ENCODE results near the gene KRI1.

Gene KRI1

GRCh38 chr19:10587022-10587838 lies 21.4 kb upstream of the KRI1 start, which contains the start of gene AP1M2:
AP1M2 (minus strand) TSS chr19:10587312; CDS start chr19:10587231, 81 bp downstream.
- no peak within 1 kb of the TSS for H3K4me3 ChIP-seq (replicated peaks in 1 of 2; ENCODE audit: low read depth in 2 of 2, low read length in 2 of 2)
- no peak for TF ChIP-seq CTCF (IDR thresholded peaks at IDR 0.05; ENCODE audit: low read depth, low read length)
- no peak for DNase-seq (ENCODE audit: low read depth in 2 of 2)

GRCh38 chr19:10586396-10586795 lies 20.6 kb upstream of the KRI1 start:
- H3K4me3 ChIP-seq (replicated peaks in 1 of 2; ENCODE audit: low read depth in 2 of 2, low read length in 2 of 2), result no peak overlapping the region
- TF ChIP-seq CTCF (IDR thresholded peaks at IDR 0.05; ENCODE audit: low read depth, low read length), result no peak

GRCh38 chr19:10583036-10583776 lies 17.4 kb upstream of the KRI1 start:
- H3K4me3 ChIP-seq (replicated peaks in 1 of 2; ENCODE audit: low read depth in 2 of 2, low read length in 2 of 2), result no peak overlapping the region
- no peak for DNase-seq (ENCODE audit: low read depth in 2 of 2)
- no peak for TF ChIP-seq CTCF (IDR thresholded peaks at IDR 0.05; ENCODE audit: low read depth, low read length)

More at GRCh38 chr19:10586396-10586795, 20.6 kb upstream of the KRI1 start:
- no peak for DNase-seq (ENCODE audit: low read depth in 2 of 2)

- H3K4me3 ChIP-seq (replicated peaks in 1 of 2; ENCODE audit: low read depth in 2 of 2, low read length in 2 of 2), result no peak overlapping the region
- DNase-seq (ENCODE audit: low read depth in 2 of 2), result no peak
- no peak for TF ChIP-seq CTCF (IDR thresholded peaks at IDR 0.05; ENCODE audit: low read depth, low read length)
Observed at GRCh38 chr19:10582091-10582490, 16.3 kb upstream of the KRI1 start.

GRCh38 chr19:10580979-10581631 lies 15.3 kb upstream of the KRI1 start:
- TF ChIP-seq CTCF (IDR thresholded peaks at IDR 0.05; ENCODE audit: low read depth, low read length), result peak; percentile 99
- no peak overlapping the region for H3K4me3 ChIP-seq (replicated peaks in 1 of 2; ENCODE audit: low read depth in 2 of 2, low read length in 2 of 2)

GRCh38 chr19:10577951-10578350 lies 12.1 kb upstream of the KRI1 start:
- DNase-seq (ENCODE audit: low read depth in 2 of 2), result no peak
- no peak for TF ChIP-seq CTCF (IDR thresholded peaks at IDR 0.05; ENCODE audit: low read depth, low read length)
- no peak overlapping the region for H3K4me3 ChIP-seq (replicated peaks in 1 of 2; ENCODE audit: low read depth in 2 of 2, low read length in 2 of 2)

More at GRCh38 chr19:10580979-10581631, 15.3 kb upstream of the KRI1 start:
- DNase-seq (ENCODE audit: low read depth in 2 of 2), result peak; percentile 95 to 96

All from cardiac fibroblast (primary cell).